Parathyroid adenoma (tissue), 2 donors: ENCODE measurements around the gene MAP7.

Experiments
- H2AFZ ChIP-seq: fragments of 300-600 bp; sonication (generic); one replicate; pipeline ENCODE4 v1.7.0; 2017; ENCODE audit warnings: antibody characterized with exemption, mild to moderate bottlenecking
- H3K27ac ChIP-seq: fragments of 300-600 bp; sonication (generic); one replicate; pipeline ENCODE4 v1.7.0; 2017
- H3K27me3 ChIP-seq: fragments of 300-600 bp; sonication (generic); one replicate; pipeline ENCODE4 v1.7.0; 2017; ENCODE audit warnings: low read length; ENCODE audit not compliant: control insufficient read depth, insufficient read depth
- H3K36me3 ChIP-seq: fragments of 300-600 bp; sonication (generic); one replicate; pipeline ENCODE4 v1.7.0; 2017; ENCODE audit warnings: low read length; ENCODE audit not compliant: control insufficient read depth, insufficient read depth
- H3K4me1 ChIP-seq: fragments of 300-600 bp; sonication (generic); one replicate; pipeline ENCODE4 v1.7.0; 2017; ENCODE audit warnings: control low read depth
- H3K4me2 ChIP-seq: fragments of 300-600 bp; sonication (generic); one replicate; pipeline ENCODE4 v1.7.0; 2017; ENCODE audit warnings: low read length
- H3K4me3 ChIP-seq: fragments of 300-600 bp; sonication (generic); one replicate; pipeline ENCODE4 v1.7.0; 2017; ENCODE audit warnings: low read depth, low read length
- H3K79me2 ChIP-seq: fragments of 300-600 bp; sonication (generic); one replicate; pipeline ENCODE4 v1.7.0; 2017; ENCODE audit warnings: control low read depth
- H3K9ac ChIP-seq: fragments of 300-600 bp; sonication (generic); one replicate; pipeline ENCODE4 v1.7.0; 2017; ENCODE audit warnings: mild to moderate bottlenecking
- H3K9me3 ChIP-seq: fragments of 300-600 bp; sonication (generic); one replicate; pipeline ENCODE4 v1.7.0; 2017; ENCODE audit warnings: low read length; ENCODE audit not compliant: control insufficient read depth
- CTCF ChIP-seq: fragments of 300-600 bp; sonication (generic); IDR thresholded peaks from one replicate; pipeline ENCODE4 v1.7.0; 2017; ENCODE audit warnings: antibody characterized with exemption, mild to moderate bottlenecking
- donor health status: primary hyperparathyroidism.

The MAP7 gene

DNA sequence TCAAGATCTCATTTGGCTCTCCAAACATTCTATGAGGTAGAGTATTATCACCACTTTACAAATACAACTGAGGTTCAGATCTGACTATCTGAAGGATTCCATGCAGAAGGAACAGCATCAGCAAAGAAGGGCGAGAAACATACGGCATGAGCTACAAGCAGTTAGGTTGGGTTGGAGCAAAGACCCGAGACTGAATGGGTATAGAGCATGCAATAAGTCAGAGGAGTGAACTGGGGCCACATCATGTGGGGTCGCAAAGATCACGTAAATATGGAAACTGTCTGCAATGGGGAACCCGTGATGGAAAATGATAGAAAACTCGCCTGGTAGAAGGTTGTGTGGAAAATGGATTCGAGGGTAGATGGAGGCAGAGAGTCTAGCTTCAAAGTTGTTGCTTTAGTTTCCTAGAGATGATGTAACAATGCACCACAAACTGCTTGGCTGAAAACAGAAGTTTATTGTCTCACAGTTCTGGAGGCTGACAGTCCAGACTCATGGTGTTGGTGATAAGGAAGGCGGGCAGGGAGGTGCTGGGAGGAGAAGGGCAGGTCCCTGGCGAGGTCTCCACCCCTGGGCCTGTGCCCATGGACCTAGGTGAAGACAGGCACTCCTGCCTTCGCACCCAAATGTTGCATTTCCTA is 216.3 kb downstream of the MAP7 start:
- H3K79me2 ChIP-seq = no peaks in the 10 kb centered on the region
- TF ChIP-seq CTCF = no peak
- H3K27ac ChIP-seq = no peak overlapping the region
- no peaks in the 10 kb centered on the region for H3K9me3 ChIP-seq
- no peak overlapping the region for H3K4me3 ChIP-seq
- no peaks in the 10 kb centered on the region for H3K4me1 ChIP-seq
- no peaks in the 10 kb centered on the region for H3K27me3 ChIP-seq
- H3K4me2 ChIP-seq = no peak overlapping the region
- H2AFZ ChIP-seq = no peak overlapping the region
- H3K36me3 ChIP-seq = no peaks in the 10 kb centered on the region
- H3K9ac ChIP-seq = no peak overlapping the region

GRCh38 chr6:136331461-136331860 is 218.8 kb downstream of the MAP7 start:
- TF ChIP-seq CTCF = no peak
- H3K36me3 ChIP-seq = no peaks in the 10 kb centered on the region

DNA sequence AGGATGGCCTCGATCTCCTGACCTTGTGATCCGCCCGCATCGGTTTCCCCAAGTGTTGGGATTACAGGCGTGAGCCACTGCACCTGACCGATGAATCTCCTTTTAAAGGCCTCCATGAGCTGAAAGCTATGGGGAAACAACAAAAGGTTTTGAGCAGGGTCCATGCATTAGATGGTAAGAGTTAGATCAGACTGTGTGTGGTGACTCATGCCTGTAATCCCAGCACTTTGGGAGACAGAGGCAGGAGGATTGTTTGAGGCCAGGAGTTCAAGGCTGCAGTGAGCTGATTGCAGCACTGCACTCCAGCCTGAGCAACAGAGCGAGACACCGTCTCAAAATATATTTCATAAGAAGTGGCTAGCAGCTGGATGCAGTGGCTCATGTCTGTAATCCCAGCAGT is 219.6 kb downstream of the MAP7 start:
- no peaks in the 10 kb centered on the region for H3K9me3 ChIP-seq
- H3K4me2 ChIP-seq = no peak overlapping the region

More at GRCh38 chr6:136331461-136331860, 218.8 kb downstream of the MAP7 start:
- H3K9me3 ChIP-seq = no peaks in the 10 kb centered on the region
- no peak overlapping the region for H3K9ac ChIP-seq
- no peaks in the 10 kb centered on the region for H3K79me2 ChIP-seq
- H2AFZ ChIP-seq = no peak overlapping the region
- no peak overlapping the region for H3K27ac ChIP-seq
- H3K4me2 ChIP-seq = no peak overlapping the region
- no peak overlapping the region for H3K4me3 ChIP-seq
- no peaks in the 10 kb centered on the region for H3K4me1 ChIP-seq
- no peaks in the 10 kb centered on the region for H3K27me3 ChIP-seq

DNA sequence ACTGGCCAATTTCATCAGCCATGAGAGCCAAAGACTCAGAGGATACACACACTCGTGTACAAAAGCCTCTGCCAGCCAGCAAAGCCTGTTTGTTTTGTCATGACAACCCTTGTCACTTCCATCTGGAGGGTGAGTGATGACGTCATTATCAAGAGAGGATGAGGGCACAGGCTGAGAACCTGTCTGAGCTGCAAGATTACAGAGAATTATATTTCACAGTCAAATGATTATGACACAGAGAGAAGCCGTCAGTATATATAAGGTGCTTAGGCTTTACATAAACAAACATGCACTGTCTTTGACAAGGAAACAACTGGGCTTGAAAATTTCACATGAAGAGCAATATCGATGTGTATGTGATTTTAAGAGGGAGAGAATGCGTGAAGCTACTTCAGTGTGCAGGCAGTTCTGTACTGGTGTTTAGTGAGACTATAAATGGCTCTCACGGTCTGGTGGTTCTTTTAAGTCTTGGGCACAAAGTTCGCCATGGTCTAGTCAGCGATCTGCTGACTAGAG is 224.1 kb downstream of the MAP7 start:
- Histone ChIP-seq H3K4me1 (peaks cover 5% of the 10 kb centered on the region), H2AFZ (peak overlapping the region; percentile 65), H3K4me2 (no peak overlapping the region), H3K79me2 (no peaks in the 10 kb centered on the region), H3K27me3 (no peaks in the 10 kb centered on the region), H3K27ac (no peak overlapping the region), H3K4me3 (no peak overlapping the region), H3K9ac (no peak overlapping the region), H3K9me3 (no peaks in the 10 kb centered on the region), H3K36me3 (no peaks in the 10 kb centered on the region)
- no peak for TF ChIP-seq CTCF

More for the DNA sequence above, 219.6 kb downstream of the MAP7 start:
- H3K79me2 ChIP-seq = no peaks in the 10 kb centered on the region
- peaks cover 5% of the 10 kb centered on the region for H3K4me1 ChIP-seq
- no peak overlapping the region for H3K4me3 ChIP-seq
- TF ChIP-seq CTCF = no peak
- no peaks in the 10 kb centered on the region for H3K27me3 ChIP-seq
- no peak overlapping the region for H2AFZ ChIP-seq
- no peaks in the 10 kb centered on the region for H3K36me3 ChIP-seq
- H3K9ac ChIP-seq = no peak overlapping the region
- H3K27ac ChIP-seq = no peak overlapping the region
